Esophagus muscularis mucosa (tissue), 4 donors: Measurements from ENCODE around the gene COL5A1. TPM values are rescaled to one million over a fixed set of nuclear protein-coding genes. Genes with fewer than 3 reads are reported as not detected.

Experiments used
- DNase-seq: peaks from one replicate; pipeline ENCODE4 v3.0.0-alpha.2; 2017; ENCODE audit errors: extremely low spot score
- H3K27ac ChIP-seq, 4 donors: fragments of 200-600 bp; sonication (generic); replicated peaks in 1 of 4; 1 replicate in 3 of 4; 2 replicates in 1 of 4; pipeline ENCODE4 v1.5.1; 2016 to 2019; ENCODE audit warnings: mild to moderate bottlenecking in 1 of 4
- H3K27me3 ChIP-seq, 4 donors: fragments of 200-600 bp; sonication (generic); one replicate each; pipeline versions ENCODE4 v1.5.1 to v1.6.0; 2016 to 2019
- H3K36me3 ChIP-seq, 4 donors: fragments of 200-600 bp; sonication (generic); one replicate each; pipeline ENCODE4 v1.5.1; 2016 to 2019
- H3K4me1 ChIP-seq, 4 donors: fragments of 200-600 bp; sonication (generic); one replicate each; pipeline ENCODE4 v1.5.1; 2016 to 2019
- H3K4me3 ChIP-seq, 4 donors: fragments of 200-600 bp; sonication (generic); 1 replicate in 2 of 4; 2 replicates in 2 of 4; pipeline ENCODE4 v1.5.1; 2016 to 2019; ENCODE audit warnings: mild to moderate bottlenecking in 4 of 4, moderate library complexity in 1 of 4
- H3K9me3 ChIP-seq, 4 donors: fragments of 200-600 bp; sonication (generic); 1 replicate in 3 of 4; 2 replicates in 1 of 4; pipeline ENCODE4 v1.5.1; 2016 to 2019
- CTCF ChIP-seq, 3 experiments: fragments of 200-600 bp in 2 of 3; fragments of 450-650 bp in 1 of 3; sonication (generic) in 2 of 3; IDR thresholded peaks; one replicate each; pipeline ENCODE4 v1.5.1; 2017 to 2019; ENCODE audit warnings: antibody characterized with exemption in 3 of 3, mild to moderate bottlenecking in 2 of 3, moderate library complexity in 1 of 3
- EP300 ChIP-seq: sonication (generic); formaldehyde crosslinking; IDR thresholded peaks from one replicate; pipeline ENCODE4 v1.6.1; 2017; ENCODE audit warnings: antibody characterized with exemption
- POLR2A ChIP-seq: fragments of 450-650 bp; IDR thresholded peaks from one replicate; pipeline ENCODE4 v1.6.1; 2017; ENCODE audit warnings: antibody characterized with exemption, moderate library complexity, mild to moderate bottlenecking, low read depth
- POLR2AphosphoS5 ChIP-seq, 2 donors: sonication (generic); formaldehyde crosslinking; IDR thresholded peaks; one replicate each; pipeline ENCODE4 v1.6.1; 2017; ENCODE audit warnings: antibody characterized with exemption in 2 of 2
- WGBS: methylation state at CpG from one replicate; pipeline ENCODE4 v1.1.5; 2018; 5-methylcytosine and 5-hydroxymethylcytosine counted together
- intact Hi-C: fragments of 100-400 bp; cut with DNase I; formaldehyde crosslinking; loops from one replicate; pipeline ENCODE4 v1.15.1; 2023
- total RNA-seq, 4 donors: library from RNA; depleted of rRNA; stranded (reverse); fragments of >200 nt; gene quantifications; one replicate each; pipeline versions ENCODE4 v1.1.0 to v1.2.1, GENCODE V29; 2016

Gene COL5A1
- total RNA-seq, 4 donors from 2014 or later = 36.0 to 89.5 (median 56.4) TPM

GRCh38 chr9:134858051-134858841 lies 216.6 kb downstream of the COL5A1 start:
- WGBS = 53% methylated on average over 11 of the region's 11 CpGs
- intact Hi-C loops = no loop called here

GRCh38 chr9:134860510-134860909 lies 218.9 kb downstream of the COL5A1 start:
- WGBS = 86% methylated on average over 13 of the region's 13 CpGs
- no peak for DNase-seq
- Histone ChIP-seq H3K4me3 (no peak overlapping the region), H3K36me3 (no peaks in the 10 kb centered on the region), H3K27ac (no peak overlapping the region), H3K27me3 (peaks cover 0 to 20% (median 0%) of the 10 kb centered on the region in 4 donors), H3K4me1 (peaks cover 8 to 17% (median 11%) of the 10 kb centered on the region in 4 donors), H3K9me3 (no peaks in the 10 kb centered on the region)
- TF ChIP-seq POLR2A = no peak
- no peak for TF ChIP-seq CTCF (IDR thresholded peaks at IDR 0.05)
- TF ChIP-seq POLR2AphosphoS5 (IDR thresholded peaks at IDR 0.05) = no peak
- TF ChIP-seq EP300 = no peak
- intact Hi-C loops = no loop called here

More at GRCh38 chr9:134858051-134858841, 216.6 kb downstream of the COL5A1 start:
- peaks cover 0 to 9% (median 0%) of the 10 kb centered on the region in 4 donors for H3K27me3 ChIP-seq
- TF ChIP-seq CTCF (IDR thresholded peaks at IDR 0.05) (no peak), POLR2AphosphoS5 (IDR thresholded peaks at IDR 0.05) (no peak), POLR2A (no peak), EP300 (no peak)
- no peak for DNase-seq
- H3K27ac ChIP-seq = no peak overlapping the region
- no peaks in the 10 kb centered on the region for H3K36me3 ChIP-seq
- peaks cover 0 to 8% (median 4%) of the 10 kb centered on the region in 4 donors for H3K4me1 ChIP-seq
- H3K9me3 ChIP-seq = no peaks in the 10 kb centered on the region
- no peak overlapping the region for H3K4me3 ChIP-seq

- Histone ChIP-seq H3K4me1 (peaks cover 8 to 17% (median 11%) of the 10 kb centered on the region in 4 donors), H3K27ac (no peak overlapping the region), H3K27me3 (peaks cover 0 to 14% (median 0%) of the 10 kb centered on the region in 4 donors), H3K4me3 (no peak overlapping the region), H3K9me3 (no peaks in the 10 kb centered on the region), H3K36me3 (no peaks in the 10 kb centered on the region)
- WGBS = 87% methylated on average over 17 of the region's 17 CpGs
- intact Hi-C loops = no loop called here
- TF ChIP-seq POLR2AphosphoS5 (IDR thresholded peaks at IDR 0.05) = no peak
- no peak for TF ChIP-seq POLR2A
- no peak for TF ChIP-seq EP300
- no peak for DNase-seq
These were observed 220.2 kb downstream of the COL5A1 start for GRCh38 chr9:134861595-134862334.

- DNase-seq = no peak
- TF ChIP-seq EP300 (no peak), POLR2AphosphoS5 (IDR thresholded peaks at IDR 0.05) (no peak), POLR2A (no peak), CTCF (IDR thresholded peaks at IDR 0.05) (no peak)
These were observed 221.8 kb downstream of the COL5A1 start for GRCh38 chr9:134863306-134863902.

More at GRCh38 chr9:134863306-134863902, 221.8 kb downstream of the COL5A1 start:
- no peak overlapping the region for H3K27ac ChIP-seq
- intact Hi-C loops = no loop called here
- peaks cover 0 to 18% (median 0%) of the 10 kb centered on the region in 4 donors for H3K27me3 ChIP-seq
- H3K4me1 ChIP-seq = peaks cover 4 to 14% (median 11%) of the 10 kb centered on the region in 4 donors
- no peaks in the 10 kb centered on the region for H3K9me3 ChIP-seq
- H3K4me3 ChIP-seq = no peak overlapping the region
- H3K36me3 ChIP-seq = no peaks in the 10 kb centered on the region
- 93% methylated on average over 13 of the region's 16 CpGs for WGBS
